NOMO-1 (cell line): ENCODE results near the gene COPG2.
A peak's percentile ranks its signal among the peaks of the same experiment; 100 is the strongest.
"Not testable (repeated sequence)": the region's sequence is repeated elsewhere in the genome, so short reads cannot be mapped to it uniquely, and the experiment has no call there.

Experiments used
- DNase-seq, 2 experiments: peaks; one replicate each; lab custom pipeline; 2025; ENCODE audit not compliant: unreplicated experiment in 2 of 2; lab: John Stamatoyannopoulos, UW

The COPG2 gene

GRCh38 chr7:130654850-130655249 lies 13.7 kb downstream of the COPG2 start:
- DNase-seq = no peak

- no peak for DNase-seq
Measured at GRCh38 chr7:130650611-130651120, 17.9 kb downstream of the COPG2 start.

- no peak for DNase-seq
Measured at GRCh38 chr7:130649004-130649790, 19.4 kb downstream of the COPG2 start.

GRCh38 chr7:130648580-130648979 lies 20.0 kb downstream of the COPG2 start:
- DNase-seq = no peak

- DNase-seq = no peak
Measured at GRCh38 chr7:130642383-130642782, 26.2 kb downstream of the COPG2 start.

GRCh38 chr7:130641497-130641896 lies 27.1 kb downstream of the COPG2 start:
- peak in 1 of 2 experiments; percentile 4 for DNase-seq

- DNase-seq = no peak
Measured at GRCh38 chr7:130641040-130641439, 27.5 kb downstream of the COPG2 start.

GRCh38 chr7:130639388-130639787 lies 29.2 kb downstream of the COPG2 start:
- DNase-seq = no peak

- DNase-seq = no peak
Measured at GRCh38 chr7:130632111-130632510, 36.4 kb downstream of the COPG2 start.

- DNase-seq = no peak
Measured at GRCh38 chr7:130628901-130629300, 39.6 kb downstream of the COPG2 start.

- DNase-seq = no peak
Measured at GRCh38 chr7:130627775-130628174, 40.8 kb downstream of the COPG2 start.

GRCh38 chr7:130622866-130623265 lies 45.7 kb downstream of the COPG2 start:
- no peak for DNase-seq

- no peak for DNase-seq
Measured at GRCh38 chr7:130615583-130615982, 53.0 kb downstream of the COPG2 start.

GRCh38 chr7:130614449-130614848 lies 54.1 kb downstream of the COPG2 start:
- no peak for DNase-seq

GRCh38 chr7:130611218-130611617 lies 57.3 kb downstream of the COPG2 start:
- DNase-seq = no peak

- DNase-seq = not testable (repeated sequence)
Measured at GRCh38 chr7:130607066-130607465, 61.5 kb downstream of the COPG2 start.

- DNase-seq = no peak
Measured at GRCh38 chr7:130606161-130606560, 62.4 kb downstream of the COPG2 start.

- no peak for DNase-seq
Measured at GRCh38 chr7:130598056-130598455, 70.5 kb downstream of the COPG2 start.

GRCh38 chr7:130595986-130596385 lies 72.6 kb downstream of the COPG2 start:
- no peak for DNase-seq

GRCh38 chr7:130593033-130593432 lies 75.5 kb downstream of the COPG2 start:
- no peak for DNase-seq

GRCh38 chr7:130591464-130591863 lies 77.1 kb downstream of the COPG2 start:
- not testable (repeated sequence) for DNase-seq

GRCh38 chr7:130585932-130586331 lies 82.6 kb downstream of the COPG2 start:
- not testable (repeated sequence) for DNase-seq
